Mononuclear cell (primary cell): ENCODE measurements around the gene DYNLRB1. TPM values are rescaled to one million over a fixed set of nuclear protein-coding genes. Genes with fewer than 3 reads are reported as not detected.

Experiments
- H3K27me3 ChIP-seq: 2 replicates; pipeline ENCODE4 v1.6.0; 2011; ENCODE audit warnings: low read length, control low read depth; ENCODE audit not compliant: insufficient read depth
- H3K4me1 ChIP-seq: 2 replicates; pipeline ENCODE4 v1.5.1; 2011; ENCODE audit warnings: mild to moderate bottlenecking, low read length, control low read depth; ENCODE audit not compliant: insufficient read depth
- H3K4me3 ChIP-seq: 2 replicates; pipeline ENCODE4 v1.5.1; 2011; ENCODE audit warnings: mild to moderate bottlenecking, low read length, moderate library complexity
- H3K9me3 ChIP-seq: 2 replicates; pipeline ENCODE4 v1.5.1; 2011; ENCODE audit warnings: low read depth, mild to moderate bottlenecking, control low read depth, low read length
- total RNA-seq: library from RNA; depleted of rRNA; stranded (reverse); fragments of >200 nt; gene quantifications from one replicate; pipeline ENCODE4 v1.2.3, GENCODE V29; 2012

Gene DYNLRB1
- total RNA-seq, 1 donor, result 48.3 TPM

DNA sequence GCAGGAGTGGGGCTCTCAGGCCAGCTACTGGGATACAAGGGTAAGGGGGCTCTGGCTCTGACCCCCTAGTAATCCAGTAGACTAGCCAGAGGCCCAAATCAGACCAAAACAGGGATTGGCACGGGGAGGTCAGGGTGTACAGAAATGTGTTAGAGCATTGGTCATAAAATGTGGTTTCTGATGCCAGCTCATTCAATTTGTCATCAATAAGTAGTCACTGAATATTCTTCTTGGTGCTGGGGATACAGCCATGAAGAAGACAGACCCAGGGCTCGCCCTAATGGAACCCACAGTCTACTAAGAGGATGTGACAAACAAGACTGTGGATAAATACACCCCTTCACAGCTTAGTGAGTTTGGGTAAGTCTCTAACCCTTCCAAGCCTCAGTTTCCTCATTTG, 53.4 kb downstream of the DYNLRB1 start:
- Histone ChIP-seq H3K4me3 (no peak overlapping the region), H3K9me3 (no peaks in the 10 kb centered on the region), H3K27me3 (no peaks in the 10 kb centered on the region), H3K4me1 (peaks cover 8% of the 10 kb centered on the region)

DNA sequence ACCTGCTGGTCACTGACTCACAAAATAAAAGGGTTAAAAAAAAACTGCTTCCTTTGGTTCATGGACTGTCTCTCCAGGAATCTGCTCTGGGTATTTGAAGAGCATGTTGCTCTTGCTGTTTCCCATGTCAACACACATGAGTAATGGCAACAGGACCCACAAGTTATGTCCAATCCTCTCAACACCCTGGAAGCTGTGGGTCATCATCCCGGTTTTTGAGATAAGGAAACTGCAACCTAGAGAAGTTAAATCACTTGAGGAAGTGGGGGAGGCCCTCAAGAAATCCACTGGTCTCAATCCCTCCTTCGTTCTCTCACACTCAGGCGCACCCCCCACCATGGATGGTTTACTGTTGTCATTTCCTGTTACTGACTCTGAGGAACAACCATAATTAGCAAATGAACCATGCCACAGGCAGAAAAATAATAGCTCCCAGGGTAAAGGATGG, 54.7 kb downstream of the DYNLRB1 start:
- no peak overlapping the region for H3K4me3 ChIP-seq
- no peaks in the 10 kb centered on the region for H3K9me3 ChIP-seq
- peaks cover 8% of the 10 kb centered on the region for H3K4me1 ChIP-seq
- no peaks in the 10 kb centered on the region for H3K27me3 ChIP-seq

DNA sequence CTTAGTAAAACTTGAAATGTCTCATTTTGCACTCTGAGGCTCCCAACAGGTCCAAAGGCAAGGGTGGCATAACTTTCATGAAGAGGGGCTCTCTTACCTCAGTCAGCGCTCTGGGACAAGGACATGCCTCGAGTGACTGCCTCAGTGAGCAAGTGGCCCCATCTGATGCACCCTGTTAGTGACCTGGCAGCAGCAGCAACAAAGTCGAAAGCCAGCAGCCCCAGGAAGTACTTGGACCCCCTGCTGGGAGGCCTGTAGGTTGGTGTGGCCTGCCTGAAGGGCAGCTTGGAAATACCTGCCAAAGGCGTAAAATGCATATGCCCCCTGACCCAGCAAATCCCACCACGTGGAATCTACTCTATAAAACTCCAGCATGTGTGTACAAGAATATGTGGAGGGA, 55.5 kb downstream of the DYNLRB1 start:
- no peaks in the 10 kb centered on the region for H3K27me3 ChIP-seq
- H3K9me3 ChIP-seq, result no peaks in the 10 kb centered on the region
- H3K4me1 ChIP-seq, result peaks cover 8% of the 10 kb centered on the region
- no peak overlapping the region for H3K4me3 ChIP-seq

DNA sequence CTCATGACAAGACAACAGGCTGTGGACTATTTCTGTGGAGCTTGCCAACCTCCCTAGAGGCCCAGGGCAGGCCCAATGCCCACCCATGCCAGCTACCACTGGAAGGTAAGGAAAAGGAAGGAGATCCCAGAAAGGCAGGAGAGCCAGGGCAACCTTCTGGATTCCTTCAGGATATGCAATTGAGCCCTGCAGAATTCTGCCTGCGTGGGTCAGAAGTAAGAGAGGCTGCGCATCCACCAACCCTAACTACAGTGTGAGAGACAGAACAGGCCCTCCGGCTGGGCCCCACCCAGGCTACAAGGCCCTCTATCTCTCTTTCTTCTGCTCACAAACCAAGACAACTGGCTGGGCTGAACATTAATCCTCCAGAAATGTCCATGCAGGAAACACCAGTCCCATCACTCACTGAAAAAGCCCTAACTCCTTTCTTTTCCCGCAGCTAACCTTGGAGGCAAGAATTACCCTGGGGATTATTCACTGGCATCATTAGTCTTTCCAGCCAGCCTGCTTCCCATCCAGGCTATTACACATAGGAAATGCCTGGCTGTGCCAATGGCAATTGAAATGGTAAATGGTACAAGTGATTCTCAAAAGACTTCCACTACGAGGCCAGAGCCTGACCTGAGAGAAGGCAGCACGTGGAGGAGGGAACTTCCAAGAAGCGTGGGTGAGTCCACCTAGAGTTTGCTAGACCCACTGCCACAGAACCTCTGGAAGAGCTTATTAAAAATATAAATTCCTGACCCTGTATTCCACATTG, 57.5 kb downstream of the DYNLRB1 start:
- Histone ChIP-seq H3K27me3 (no peaks in the 10 kb centered on the region), H3K4me3 (no peak overlapping the region), H3K9me3 (no peaks in the 10 kb centered on the region), H3K4me1 (peaks cover 13% of the 10 kb centered on the region)

DNA sequence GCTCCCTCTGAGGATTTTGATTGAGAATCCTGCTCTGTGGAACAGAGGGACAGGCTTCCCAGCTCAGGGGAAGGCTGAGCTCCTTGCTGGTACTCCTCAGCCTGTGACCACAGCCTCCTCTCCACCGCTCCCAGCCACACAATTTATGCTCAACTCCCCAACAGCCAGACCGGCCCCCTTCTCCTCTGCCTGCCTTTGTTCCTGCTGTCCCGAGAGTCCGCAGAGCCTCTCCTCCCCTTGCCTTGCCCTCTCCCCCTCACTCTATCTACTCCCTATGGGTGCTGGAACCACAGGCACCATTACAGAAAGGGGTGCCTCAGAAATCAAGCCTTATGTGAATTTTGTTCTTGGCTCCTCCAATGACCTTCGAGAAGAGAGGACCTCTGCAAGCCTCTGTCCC, 58.2 kb downstream of the DYNLRB1 start:
- no peaks in the 10 kb centered on the region for H3K9me3 ChIP-seq
- no peak overlapping the region for H3K4me3 ChIP-seq
- peaks cover 14% of the 10 kb centered on the region for H3K4me1 ChIP-seq
- no peaks in the 10 kb centered on the region for H3K27me3 ChIP-seq

DNA sequence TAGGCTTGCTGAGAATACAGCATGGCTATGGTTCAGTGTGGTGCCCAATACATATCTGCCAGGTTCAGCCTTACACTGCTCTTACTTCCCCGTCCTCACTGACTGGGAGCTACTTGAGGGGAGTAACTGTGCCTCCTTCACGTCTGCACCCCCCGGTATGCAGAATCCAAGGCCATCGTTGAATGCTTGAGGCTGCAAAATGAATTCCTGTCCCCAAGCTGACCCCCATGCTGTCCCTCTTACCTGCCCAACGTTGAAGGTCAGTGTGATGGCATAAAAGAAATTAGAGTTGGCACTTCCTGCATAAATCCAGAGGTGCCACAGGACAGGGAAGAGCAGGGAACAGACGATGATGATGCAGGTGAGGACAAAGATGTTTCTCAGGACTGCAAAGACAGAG, 58.6 kb downstream of the DYNLRB1 start:
- peaks cover 19% of the 10 kb centered on the region for H3K4me1 ChIP-seq
- no peak overlapping the region for H3K4me3 ChIP-seq
- no peaks in the 10 kb centered on the region for H3K9me3 ChIP-seq
- no peaks in the 10 kb centered on the region for H3K27me3 ChIP-seq

DNA sequence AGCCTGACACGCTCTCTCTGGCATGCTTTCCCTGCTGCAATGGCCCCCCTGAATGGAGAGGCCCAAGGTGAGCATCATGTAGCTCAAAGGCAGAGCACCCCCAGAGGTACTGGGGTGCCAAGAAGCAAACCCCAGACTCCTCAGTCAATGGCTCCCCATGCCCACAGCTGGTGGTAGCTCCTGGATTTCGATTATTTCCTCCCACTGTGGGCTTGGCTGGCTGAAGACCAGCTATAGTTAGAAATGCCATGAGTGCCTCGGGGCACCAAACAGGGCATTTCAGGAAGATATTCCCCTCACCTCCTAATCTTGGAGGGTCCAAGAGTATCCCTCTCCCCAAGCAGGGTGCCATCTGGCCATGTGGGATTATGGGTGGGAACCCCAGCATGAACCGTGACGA, 59.0 kb downstream of the DYNLRB1 start:
- no peaks in the 10 kb centered on the region for H3K27me3 ChIP-seq
- no peak overlapping the region for H3K4me3 ChIP-seq
- peaks cover 23% of the 10 kb centered on the region for H3K4me1 ChIP-seq
- H3K9me3 ChIP-seq, result no peaks in the 10 kb centered on the region

DNA sequence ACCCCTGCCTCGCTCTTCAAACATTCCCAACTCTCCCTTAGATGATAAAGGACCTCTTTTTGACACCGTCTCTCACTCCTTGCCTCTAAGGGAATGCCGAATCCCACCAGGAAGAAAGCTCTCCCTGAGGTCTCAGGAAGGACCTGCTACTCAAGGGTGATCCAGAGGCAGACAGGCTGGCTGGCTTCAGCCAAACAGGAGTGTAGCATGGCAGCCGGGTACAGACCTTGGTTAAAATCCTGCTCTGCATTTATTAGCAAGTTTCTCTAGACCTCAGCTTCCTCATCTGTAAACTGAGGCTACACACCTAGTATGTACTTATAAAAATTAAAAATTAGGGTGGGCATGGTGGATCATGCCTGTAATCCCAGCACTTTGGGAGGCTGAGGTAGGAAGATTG, 59.5 kb downstream of the DYNLRB1 start:
- Histone ChIP-seq H3K4me3 (no peak overlapping the region), H3K4me1 (peaks cover 28% of the 10 kb centered on the region), H3K27me3 (no peaks in the 10 kb centered on the region), H3K9me3 (no peaks in the 10 kb centered on the region)

DNA sequence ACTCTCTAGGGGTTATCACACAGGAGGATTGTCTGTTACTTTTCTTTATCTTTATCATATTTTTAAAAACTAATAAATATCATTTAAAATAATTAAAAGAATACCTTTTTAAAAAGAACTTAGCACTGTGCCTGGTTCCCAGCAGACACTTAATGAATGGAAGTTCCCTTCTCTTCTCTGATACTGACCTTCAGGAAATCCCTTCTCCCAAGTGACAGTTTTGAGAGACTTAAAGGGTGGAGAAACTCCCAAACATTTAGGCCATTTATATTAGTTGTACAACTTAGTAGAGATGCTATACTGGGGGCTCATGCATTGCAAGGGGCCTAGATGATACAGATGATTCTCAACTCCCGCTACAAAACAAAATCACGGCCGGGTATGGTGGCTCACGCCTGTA, 60.8 kb downstream of the DYNLRB1 start:
- H3K9me3 ChIP-seq, result no peaks in the 10 kb centered on the region
- H3K27me3 ChIP-seq, result no peaks in the 10 kb centered on the region
- peaks cover 22% of the 10 kb centered on the region for H3K4me1 ChIP-seq
- H3K4me3 ChIP-seq, result no peak overlapping the region

DNA sequence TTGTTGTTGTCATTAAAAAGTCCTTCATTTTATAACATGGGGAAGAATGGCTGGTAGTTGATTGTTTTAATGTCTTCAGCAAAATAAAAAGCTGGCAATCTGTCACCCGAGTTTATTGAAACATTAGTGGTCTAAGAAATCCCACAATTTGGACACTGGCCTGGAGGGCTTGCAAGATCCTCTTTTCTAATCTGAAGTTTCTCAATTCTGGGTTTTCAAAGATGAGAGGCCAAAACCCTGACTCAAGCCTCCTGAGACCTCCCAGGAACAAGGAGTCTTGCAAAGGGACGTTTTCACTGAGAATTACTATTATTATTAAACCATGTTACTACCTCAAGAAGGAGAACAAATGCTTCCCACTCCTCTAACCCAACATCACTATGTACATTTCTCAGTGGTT, 61.8 kb downstream of the DYNLRB1 start:
- H3K9me3 ChIP-seq, result no peaks in the 10 kb centered on the region
- no peak overlapping the region for H3K4me3 ChIP-seq
- H3K4me1 ChIP-seq, result peaks cover 22% of the 10 kb centered on the region
- no peaks in the 10 kb centered on the region for H3K27me3 ChIP-seq

DNA sequence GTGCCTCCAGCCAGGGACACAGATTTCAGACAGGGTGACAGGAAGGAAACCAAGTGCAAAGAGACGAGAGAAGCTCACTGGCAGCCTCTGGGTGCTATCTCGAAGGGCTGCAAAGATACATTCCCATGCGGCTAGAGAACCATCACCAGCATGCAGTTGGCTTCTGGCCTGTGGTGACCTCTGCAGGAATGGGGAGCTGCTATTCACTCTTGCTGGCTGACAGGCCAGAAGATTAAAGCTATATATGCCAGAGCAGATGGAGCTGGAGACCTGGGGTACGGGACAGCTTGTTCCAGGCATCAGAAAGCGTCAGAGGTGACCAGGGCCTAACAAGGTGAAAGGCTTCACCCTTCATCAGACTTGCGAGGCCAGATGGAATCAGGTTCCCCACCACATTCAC, 62.3 kb downstream of the DYNLRB1 start:
- no peaks in the 10 kb centered on the region for H3K27me3 ChIP-seq
- no peaks in the 10 kb centered on the region for H3K9me3 ChIP-seq
- H3K4me1 ChIP-seq, result peaks cover 22% of the 10 kb centered on the region
- no peak overlapping the region for H3K4me3 ChIP-seq

DNA sequence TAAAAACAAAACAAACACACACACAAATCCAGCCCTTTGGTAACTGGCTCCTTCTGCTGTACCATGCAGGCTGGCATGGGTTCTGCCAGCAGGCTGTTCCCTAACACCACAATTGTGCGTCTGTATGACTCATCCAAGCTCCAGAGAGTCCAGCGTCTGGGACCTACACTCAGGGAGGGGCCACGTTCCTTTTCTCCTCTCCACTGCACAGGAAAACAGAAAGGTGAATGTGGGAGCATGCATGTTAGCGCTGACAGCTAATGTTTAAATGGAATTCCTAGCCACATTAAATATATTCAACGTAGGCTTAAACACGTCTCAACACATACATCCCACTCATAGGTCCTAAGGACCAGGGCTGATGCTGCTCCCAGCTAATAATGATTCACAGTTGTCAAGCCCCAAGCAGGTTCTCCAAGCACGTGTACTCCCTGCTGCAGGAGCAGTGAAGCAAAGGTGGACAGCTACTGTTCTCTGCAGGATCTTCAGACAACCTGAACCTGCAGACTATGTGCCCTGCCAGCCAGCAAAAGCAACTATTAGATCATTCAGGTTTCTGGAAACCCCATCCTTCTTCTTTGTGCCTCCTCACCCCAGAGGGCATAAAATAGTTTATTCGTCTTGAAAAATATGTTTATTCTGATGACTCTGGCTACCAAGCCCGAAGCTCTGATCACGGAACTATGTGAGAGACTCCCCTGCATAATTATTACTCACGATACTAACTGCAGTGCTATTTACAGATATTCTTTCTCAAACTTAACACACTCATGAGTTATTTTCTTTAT, 63.2 kb downstream of the DYNLRB1 start:
- H3K4me3 ChIP-seq, result no peak overlapping the region
- no peaks in the 10 kb centered on the region for H3K27me3 ChIP-seq
- H3K9me3 ChIP-seq, result no peaks in the 10 kb centered on the region
- peaks cover 22% of the 10 kb centered on the region for H3K4me1 ChIP-seq

DNA sequence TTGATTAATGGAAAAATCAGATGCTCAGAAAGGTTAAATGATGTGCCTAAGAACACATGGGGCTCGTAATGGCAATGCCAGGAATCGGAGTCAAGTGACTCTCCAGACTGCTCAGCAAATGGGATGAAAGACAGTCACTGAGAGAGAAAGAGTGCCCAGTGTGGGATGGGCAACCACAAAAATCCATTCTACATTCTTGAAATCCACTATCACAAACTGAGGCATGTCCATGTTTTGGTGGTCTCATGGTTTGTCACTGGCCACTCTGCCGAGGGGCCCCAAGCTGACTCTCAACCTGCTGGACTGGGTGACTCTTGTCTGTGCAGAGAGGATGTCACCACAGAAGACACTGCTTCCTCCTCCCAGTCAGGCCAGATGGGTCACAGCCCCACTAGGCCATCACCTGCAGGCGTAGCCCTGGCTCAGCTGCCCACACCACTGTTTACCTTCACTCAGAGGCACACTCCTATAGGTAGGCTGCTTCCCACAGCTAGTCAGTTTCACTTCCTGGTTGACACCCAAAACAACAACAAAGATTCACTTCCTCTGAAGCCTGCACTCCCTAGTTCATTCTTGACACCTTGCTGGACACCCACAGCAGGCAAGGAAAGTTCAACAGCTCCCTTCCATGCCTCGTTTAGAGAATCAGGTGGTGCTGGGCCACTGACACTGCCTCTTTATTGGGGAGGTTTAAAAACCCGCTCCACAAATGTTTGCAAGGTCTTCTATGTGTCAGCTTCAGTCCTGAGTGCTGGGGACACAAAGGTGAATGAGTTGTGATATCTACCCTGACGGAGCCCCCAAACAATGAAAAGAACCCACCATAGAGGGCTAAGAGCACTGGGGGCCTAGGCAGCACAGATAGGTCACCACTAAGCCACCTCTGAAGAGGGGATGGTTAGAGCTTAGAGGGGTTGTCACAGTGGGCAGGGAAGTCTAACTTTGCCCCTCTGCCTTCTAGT, 64.0 kb downstream of the DYNLRB1 start:
- Histone ChIP-seq H3K4me1 (peaks cover 22% of the 10 kb centered on the region), H3K4me3 (no peak overlapping the region), H3K9me3 (no peaks in the 10 kb centered on the region), H3K27me3 (no peaks in the 10 kb centered on the region)

DNA sequence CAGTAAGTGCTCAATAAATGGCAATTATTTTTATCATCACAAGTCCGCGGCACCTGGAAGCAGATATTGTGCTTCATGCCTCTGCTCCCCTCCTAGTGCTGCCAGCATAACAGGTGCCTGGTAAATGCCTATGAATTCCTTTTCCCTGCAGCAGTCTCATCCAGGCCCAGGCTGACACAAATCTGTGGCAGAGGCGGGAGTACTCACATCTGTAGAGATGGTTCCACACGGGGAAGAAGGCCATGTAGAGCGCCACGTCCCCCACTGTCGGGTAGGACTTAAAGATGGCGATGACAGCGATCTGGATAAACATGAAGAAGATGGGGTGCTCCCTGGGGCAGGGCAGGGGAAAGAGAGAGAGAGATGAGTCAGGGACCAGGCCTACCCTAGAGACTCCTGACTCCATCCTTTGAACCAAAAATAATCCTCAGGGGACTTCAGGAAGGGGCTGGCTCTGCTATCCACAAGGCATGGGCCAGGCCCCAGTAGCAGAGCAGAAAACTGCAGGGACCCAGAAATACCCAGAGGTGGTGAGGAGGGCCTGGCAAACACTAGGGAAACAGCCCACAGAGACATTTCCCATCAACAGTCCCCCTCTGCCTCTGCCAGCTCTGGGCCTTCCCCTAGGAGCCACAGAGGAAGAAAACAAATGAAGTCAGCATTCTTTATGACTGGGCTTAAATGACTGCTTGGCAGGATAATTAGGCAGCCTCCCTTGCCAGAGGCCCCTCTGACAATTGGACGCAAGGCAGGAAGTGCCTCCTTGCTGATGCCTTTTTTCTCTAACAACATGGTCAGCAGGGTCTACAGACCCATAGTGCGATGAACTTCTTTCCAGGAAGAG, 65.3 kb downstream of the DYNLRB1 start:
- no peak overlapping the region for H3K4me3 ChIP-seq
- no peaks in the 10 kb centered on the region for H3K9me3 ChIP-seq
- H3K27me3 ChIP-seq, result no peaks in the 10 kb centered on the region
- peaks cover 22% of the 10 kb centered on the region for H3K4me1 ChIP-seq
